ENCODE measurements around the gene KCNJ14.

DNA sequence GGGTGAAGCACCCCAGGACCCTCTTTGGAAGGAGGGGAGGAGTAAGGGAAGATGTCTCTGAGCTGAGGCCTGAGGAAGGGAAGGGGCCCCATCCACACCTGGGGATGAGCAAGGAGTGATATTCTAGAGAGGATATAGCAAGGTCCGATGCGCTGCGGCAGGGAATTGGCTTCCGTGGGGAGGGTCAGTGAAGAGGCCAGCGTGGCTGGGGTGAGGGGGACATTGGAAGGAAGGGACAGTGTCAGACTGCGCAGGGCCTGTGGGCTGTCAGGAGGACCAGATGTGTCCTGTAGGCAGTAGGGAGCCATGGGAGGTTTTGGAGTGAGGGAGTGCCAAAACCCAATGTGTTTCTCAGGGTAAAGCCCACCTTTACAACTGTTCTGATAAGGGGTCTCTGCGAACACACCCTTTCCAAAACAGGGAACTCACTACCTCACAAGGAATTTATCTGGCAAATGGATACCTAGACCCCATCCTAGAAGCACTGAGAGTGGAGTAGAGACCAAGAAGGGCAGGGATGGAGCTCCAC lies 52.6 kb downstream of the KCNJ14 start:
- TF ChIP-seq, protein P1, sequence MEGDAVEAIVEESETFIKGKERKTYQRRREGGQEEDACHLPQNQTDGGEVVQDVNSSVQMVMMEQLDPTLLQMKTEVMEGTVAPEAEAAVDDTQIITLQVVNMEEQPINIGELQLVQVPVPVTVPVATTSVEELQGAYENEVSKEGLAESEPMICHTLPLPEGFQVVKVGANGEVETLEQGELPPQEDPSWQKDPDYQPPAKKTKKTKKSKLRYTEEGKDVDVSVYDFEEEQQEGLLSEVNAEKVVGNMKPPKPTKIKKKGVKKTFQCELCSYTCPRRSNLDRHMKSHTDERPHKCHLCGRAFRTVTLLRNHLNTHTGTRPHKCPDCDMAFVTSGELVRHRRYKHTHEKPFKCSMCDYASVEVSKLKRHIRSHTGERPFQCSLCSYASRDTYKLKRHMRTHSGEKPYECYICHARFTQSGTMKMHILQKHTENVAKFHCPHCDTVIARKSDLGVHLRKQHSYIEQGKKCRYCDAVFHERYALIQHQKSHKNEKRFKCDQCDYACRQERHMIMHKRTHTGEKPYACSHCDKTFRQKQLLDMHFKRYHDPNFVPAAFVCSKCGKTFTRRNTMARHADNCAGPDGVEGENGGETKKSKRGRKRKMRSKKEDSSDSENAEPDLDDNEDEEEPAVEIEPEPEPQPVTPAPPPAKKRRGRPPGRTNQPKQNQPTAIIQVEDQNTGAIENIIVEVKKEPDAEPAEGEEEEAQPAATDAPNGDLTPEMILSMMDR (IDR thresholded peaks at IDR 0.05) = no peak
- TF ChIP-seq POLR2AphosphoS5 (IDR thresholded peaks at IDR 0.05) (no peak), POLR2A (IDR thresholded peaks at IDR 0.05) (no peak)
